22Rv1 (cell line): ENCODE results near the gene C16orf78.

Source experiments
- H3K27ac ChIP-seq: fragments of 450-650 bp; 2 replicates; pipeline ENCODE4 v1.5.1; 2017
- CTCF ChIP-seq: fragments of 450-650 bp; IDR thresholded peaks from 2 replicates; pipeline ENCODE4 v1.5.1; 2017; ENCODE audit warnings: mild to moderate bottlenecking
- ZFX ChIP-seq: fragments of 450-650 bp; IDR thresholded peaks from 2 replicates; pipeline ENCODE4 v1.6.1; 2017; ENCODE audit warnings: antibody characterized with exemption, borderline replicate concordance

The C16orf78 gene

GRCh38 chr16:49405123-49405522 is 31.5 kb downstream of the C16orf78 start:
- H3K27ac ChIP-seq, result no peak overlapping the region
- TF ChIP-seq CTCF, result no peak
- TF ChIP-seq ZFX, result no peak

- TF ChIP-seq ZFX, result no peak
- TF ChIP-seq CTCF, result no peak
- H3K27ac ChIP-seq, result no peak overlapping the region
Observed at GRCh38 chr16:49405530-49405929, 31.9 kb downstream of the C16orf78 start.

GRCh38 chr16:49407873-49408550 is 34.4 kb downstream of the C16orf78 start:
- no peak for TF ChIP-seq ZFX
- TF ChIP-seq CTCF, result peak; percentile 85
- H3K27ac ChIP-seq, result no peak overlapping the region

GRCh38 chr16:49409121-49409520 is 35.5 kb downstream of the C16orf78 start:
- H3K27ac ChIP-seq, result no peak overlapping the region
- no peak for TF ChIP-seq CTCF
- TF ChIP-seq ZFX, result no peak

GRCh38 chr16:49410226-49410625 is 36.6 kb downstream of the C16orf78 start:
- no peak overlapping the region for H3K27ac ChIP-seq
- TF ChIP-seq ZFX, result no peak
- TF ChIP-seq CTCF, result no peak

- H3K27ac ChIP-seq, result no peak overlapping the region
- TF ChIP-seq CTCF (no peak), ZFX (no peak)
Observed at GRCh38 chr16:49411121-49411970, 37.7 kb downstream of the C16orf78 start.

GRCh38 chr16:49414671-49415070 is 41.1 kb downstream of the C16orf78 start:
- no peak for TF ChIP-seq CTCF
- no peak for TF ChIP-seq ZFX
- no peak overlapping the region for H3K27ac ChIP-seq
